A549 treated with CpdA at 1 μM for 4 hours (cell line): ENCODE measurements around the gene TRPC6. TPM values are rescaled to one million over a fixed set of nuclear protein-coding genes. Genes with fewer than 3 reads are reported as not detected.

Experiments
- total RNA-seq: library from RNA; stranded (reverse); fragments of 200-300 nt; extraction: Qiagen RNA extraction; gene quantifications from 5 replicates; pipeline ENCODE4 v1.2.3, GENCODE V29; 2022; ENCODE audit warnings: low read depth

TRPC6 gene
- total RNA-seq, result 0.77 to 1.4 TPM (median 0.98 TPM) in 5 replicates

GRCh38 chr11:101583251-101584128, at the start of gene TRPC6:
TSS of gene TRPC6 (minus strand) at chr11:101584007. CDS start at chr11:101583503, 504 bp downstream.

